HUES64 (cell line): ENCODE measurements around the gene SPAG4.
A peak's percentile ranks its signal among the peaks of the same experiment; 100 is the strongest.

Source experiments
- H3K27ac ChIP-seq: 2 replicates; pipeline ENCODE4 v1.7.0; 2013; ENCODE audit warnings: low read depth, low read length, inconsistent platforms
- H3K27me3 ChIP-seq: 2 replicates; pipeline ENCODE4 v1.6.1; 2013; ENCODE audit warnings: mild to moderate bottlenecking, low read length; ENCODE audit not compliant: insufficient read depth
- H3K36me3 ChIP-seq: 2 replicates; pipeline ENCODE4 v1.6.1; 2013; ENCODE audit warnings: mild to moderate bottlenecking, low read length; ENCODE audit not compliant: insufficient read depth
- H3K4me1 ChIP-seq: 2 replicates; pipeline ENCODE4 v1.6.1; 2013; ENCODE audit warnings: mild to moderate bottlenecking, low read length, moderate library complexity; ENCODE audit not compliant: insufficient read depth
- H3K4me3 ChIP-seq: 2 replicates; pipeline ENCODE4 v1.5.1; 2013; ENCODE audit warnings: mild to moderate bottlenecking, low read length, moderate library complexity
- H3K9ac ChIP-seq: 2 replicates; pipeline ENCODE4 v1.6.1; 2013; ENCODE audit warnings: mild to moderate bottlenecking, low read depth, low read length
- H3K9me3 ChIP-seq: 2 replicates; pipeline ENCODE4 v1.6.1; 2013; ENCODE audit warnings: low read depth, low read length; ENCODE audit not compliant: insufficient read depth
- WGBS: fragments of 150-250, 120-280 bp; methylation state at CpG from one replicate; pipeline ENCODE4 v1.1.7; 2013; ENCODE audit warnings: missing lambda C conversion rate; 5-methylcytosine and 5-hydroxymethylcytosine counted together

SPAG4 gene

GRCh38 chr20:35610833-35611427 lies 4.7 kb upstream of the SPAG4 start:
- WGBS, result 88% methylated on average over 9 of the region's 9 CpGs
- no peak overlapping the region for H3K4me3 ChIP-seq
- H3K9ac ChIP-seq, result no peak overlapping the region
- no peaks in the 10 kb centered on the region for H3K27me3 ChIP-seq
- H3K4me1 ChIP-seq, result no peaks in the 10 kb centered on the region
- H3K27ac ChIP-seq, result no peak overlapping the region
- no peaks in the 10 kb centered on the region for H3K36me3 ChIP-seq
- no peaks in the 10 kb centered on the region for H3K9me3 ChIP-seq

- Histone ChIP-seq H3K9ac (no peak overlapping the region), H3K27me3 (no peaks in the 10 kb centered on the region), H3K9me3 (no peaks in the 10 kb centered on the region), H3K4me1 (no peaks in the 10 kb centered on the region), H3K27ac (no peak overlapping the region), H3K4me3 (no peak overlapping the region), H3K36me3 (no peaks in the 10 kb centered on the region)
- WGBS, result 92% methylated on average over 2 of the region's 2 CpGs
Observed at GRCh38 chr20:35611482-35611881, 4.1 kb upstream of the SPAG4 start.

- WGBS, result 5% methylated on average over 57 of the region's 57 CpGs
- H3K27me3 ChIP-seq, result peaks cover 11% of the 10 kb centered on the region
- H3K4me1 ChIP-seq, result peaks cover 7% of the 10 kb centered on the region; the same call in 1 of the 2 replicates
- H3K9ac ChIP-seq, result peak overlapping the region; percentile 54; the same call in 1 of the 2 replicates
- H3K36me3 ChIP-seq, result peaks cover 1% of the 10 kb centered on the region; the same call in 1 of the 2 replicates
- H3K27ac ChIP-seq, result no peak overlapping the region
- peak overlapping the region; percentile 66 for H3K4me3 ChIP-seq
- H3K9me3 ChIP-seq, result no peaks in the 10 kb centered on the region
Observed at GRCh38 chr20:35616465-35617396, 1.1 kb downstream of the SPAG4 start.

- Histone ChIP-seq H3K27ac (no peak overlapping the region), H3K9ac (no peak overlapping the region)
- 16% methylated on average over 22 of the region's 22 CpGs for WGBS
Observed at GRCh38 chr20:35617397-35618262, 2.0 kb downstream of the SPAG4 start.

GRCh38 chr20:35618263-35619131 lies 2.9 kb downstream of the SPAG4 start:
- 20% methylated on average over 35 of the region's 35 CpGs for WGBS
- H3K27ac ChIP-seq, result no peak overlapping the region
- no peaks in the 10 kb centered on the region for H3K9me3 ChIP-seq
- 0 out of 2 replicates have a peak overlapping the region, but pooled peaks have one; percentile 27 for H3K9ac ChIP-seq
- peaks cover 11% of the 10 kb centered on the region for H3K27me3 ChIP-seq
- H3K4me1 ChIP-seq, result peaks cover 7% of the 10 kb centered on the region; the same call in 1 of the 2 replicates
- peak overlapping the region; percentile 66 for H3K4me3 ChIP-seq
- peaks cover 3% of the 10 kb centered on the region; the same call in 1 of the 2 replicates for H3K36me3 ChIP-seq

More at GRCh38 chr20:35617397-35618262, 2.0 kb downstream of the SPAG4 start:
- peaks cover 3% of the 10 kb centered on the region; the same call in 1 of the 2 replicates for H3K36me3 ChIP-seq
- H3K27me3 ChIP-seq, result peaks cover 11% of the 10 kb centered on the region
- H3K9me3 ChIP-seq, result no peaks in the 10 kb centered on the region
- H3K4me1 ChIP-seq, result peaks cover 7% of the 10 kb centered on the region; the same call in 1 of the 2 replicates
- peak overlapping the region; percentile 66 for H3K4me3 ChIP-seq

- H3K27me3 ChIP-seq, result peaks cover 11% of the 10 kb centered on the region
- H3K9ac ChIP-seq, result peak overlapping the region; percentile 61
- WGBS, result 6% methylated on average over 49 of the region's 49 CpGs
- no peaks in the 10 kb centered on the region for H3K9me3 ChIP-seq
- H3K4me1 ChIP-seq, result peaks cover 7% of the 10 kb centered on the region; the same call in 1 of the 2 replicates
- H3K27ac ChIP-seq, result peak overlapping the region; percentile 21; the same call in 1 of the 2 replicates
- peaks cover 7% of the 10 kb centered on the region for H3K36me3 ChIP-seq
- peak overlapping the region; percentile 66 for H3K4me3 ChIP-seq
Observed at GRCh38 chr20:35619196-35620095, 3.8 kb downstream of the SPAG4 start.

GRCh38 chr20:35620818-35621559 lies 5.4 kb downstream of the SPAG4 start:
- peaks cover 21% of the 10 kb centered on the region for H3K36me3 ChIP-seq
- H3K4me3 ChIP-seq, result no peak overlapping the region
- H3K27me3 ChIP-seq, result peaks cover 11% of the 10 kb centered on the region
- peaks cover 7% of the 10 kb centered on the region; the same call in 1 of the 2 replicates for H3K4me1 ChIP-seq
- no peak overlapping the region for H3K27ac ChIP-seq
- WGBS, result 95% methylated on average over 11 of the region's 11 CpGs
- no peak overlapping the region for H3K9ac ChIP-seq
- H3K9me3 ChIP-seq, result no peaks in the 10 kb centered on the region

GRCh38 chr20:35621560-35621946 lies 5.9 kb downstream of the SPAG4 start:
- no peak overlapping the region for H3K9ac ChIP-seq
- H3K4me3 ChIP-seq, result no peak overlapping the region
- peaks cover 7% of the 10 kb centered on the region; the same call in 1 of the 2 replicates for H3K4me1 ChIP-seq
- H3K27ac ChIP-seq, result no peak overlapping the region
- H3K36me3 ChIP-seq, result peaks cover 26% of the 10 kb centered on the region
- H3K27me3 ChIP-seq, result peaks cover 11% of the 10 kb centered on the region
- WGBS, result 88% methylated on average over 2 of the region's 2 CpGs
- H3K9me3 ChIP-seq, result no peaks in the 10 kb centered on the region
